Bronchial epithelial cell (primary cell): ENCODE measurements around the gene ZBTB16. TPM values are rescaled to one million over a fixed set of nuclear protein-coding genes. Genes with fewer than 3 reads are reported as not detected.
A peak's percentile ranks its signal among the peaks of the same experiment; 100 is the strongest.

Source experiments
- DNase-seq: peaks from one replicate; pipeline ENCODE4 v3.0.0-alpha.2; 2010; ENCODE audit warnings: low read depth
- FAIRE-seq: peaks from 2 replicates; lab custom pipeline; 2011; peaks lifted over from hg19 to GRCh38; lab: Jason Lieb, UNC
- H3K27me3 ChIP-seq: 2 replicates; pipeline ENCODE4 v1.5.1; 2011; ENCODE audit warnings: low read length; ENCODE audit not compliant: control insufficient read depth, insufficient read depth
- H3K36me3 ChIP-seq: 2 replicates; pipeline ENCODE4 v1.5.1; 2011; ENCODE audit warnings: low read length; ENCODE audit not compliant: control insufficient read depth, insufficient read depth
- H3K4me3 ChIP-seq: 2 replicates; pipeline ENCODE4 v1.5.1; 2011; ENCODE audit warnings: mild to moderate bottlenecking, low read depth, low read length, control low read depth
- total RNA-seq: library from RNA; depleted of rRNA; stranded (reverse); fragments of >200 nt; gene quantifications from 2 replicates; pipeline ENCODE4 v1.2.1, GENCODE V29; 2014
- TF ChIP-seq, protein P1 (sequence below): IDR thresholded peaks from 2 replicates; pipeline ENCODE4 v1.5.1; 2011; ENCODE audit warnings: mild to moderate bottlenecking, moderate library complexity, low read length, control low read depth, inconsistent platforms; ENCODE audit not compliant: insufficient read depth, severe bottlenecking

ZBTB16 gene
- total RNA-seq, 1 donor from 2014 or later = 3.2 TPM

GRCh38 chr11:114219559-114220349 lies 160.2 kb downstream of the ZBTB16 start:
- Histone ChIP-seq H3K36me3 (no peaks in the 10 kb centered on the region), H3K27me3 (no peaks in the 10 kb centered on the region), H3K4me3 (no peak overlapping the region)
- FAIRE-seq (no peak), DNase-seq (no peak)
- TF ChIP-seq, protein P1, sequence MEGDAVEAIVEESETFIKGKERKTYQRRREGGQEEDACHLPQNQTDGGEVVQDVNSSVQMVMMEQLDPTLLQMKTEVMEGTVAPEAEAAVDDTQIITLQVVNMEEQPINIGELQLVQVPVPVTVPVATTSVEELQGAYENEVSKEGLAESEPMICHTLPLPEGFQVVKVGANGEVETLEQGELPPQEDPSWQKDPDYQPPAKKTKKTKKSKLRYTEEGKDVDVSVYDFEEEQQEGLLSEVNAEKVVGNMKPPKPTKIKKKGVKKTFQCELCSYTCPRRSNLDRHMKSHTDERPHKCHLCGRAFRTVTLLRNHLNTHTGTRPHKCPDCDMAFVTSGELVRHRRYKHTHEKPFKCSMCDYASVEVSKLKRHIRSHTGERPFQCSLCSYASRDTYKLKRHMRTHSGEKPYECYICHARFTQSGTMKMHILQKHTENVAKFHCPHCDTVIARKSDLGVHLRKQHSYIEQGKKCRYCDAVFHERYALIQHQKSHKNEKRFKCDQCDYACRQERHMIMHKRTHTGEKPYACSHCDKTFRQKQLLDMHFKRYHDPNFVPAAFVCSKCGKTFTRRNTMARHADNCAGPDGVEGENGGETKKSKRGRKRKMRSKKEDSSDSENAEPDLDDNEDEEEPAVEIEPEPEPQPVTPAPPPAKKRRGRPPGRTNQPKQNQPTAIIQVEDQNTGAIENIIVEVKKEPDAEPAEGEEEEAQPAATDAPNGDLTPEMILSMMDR = no peak

DNA sequence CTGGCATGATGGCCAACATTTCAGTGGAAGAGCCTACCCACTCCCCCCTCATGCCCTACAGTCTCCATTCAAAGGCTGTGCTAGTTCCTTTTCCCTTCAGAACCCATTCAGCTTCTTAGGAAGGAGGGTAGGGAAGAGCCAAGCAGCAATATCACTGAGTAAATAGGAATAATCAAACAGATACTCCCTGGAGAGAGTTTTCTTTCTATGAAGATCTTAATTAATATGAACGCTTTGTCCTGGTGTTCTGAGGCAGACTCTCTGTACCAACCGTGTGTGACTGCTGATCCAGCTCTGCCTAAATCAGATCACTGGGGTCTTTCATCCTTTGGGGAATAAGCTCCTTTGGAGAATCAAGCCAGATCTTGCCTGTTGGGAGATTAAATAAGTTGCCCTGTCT lies 161.5 kb downstream of the ZBTB16 start:
- TF ChIP-seq, protein P1 = no peak
- no peaks in the 10 kb centered on the region for H3K36me3 ChIP-seq
- no peak for DNase-seq
- H3K27me3 ChIP-seq = no peaks in the 10 kb centered on the region
- FAIRE-seq = no peak
- H3K4me3 ChIP-seq = no peak overlapping the region

DNA sequence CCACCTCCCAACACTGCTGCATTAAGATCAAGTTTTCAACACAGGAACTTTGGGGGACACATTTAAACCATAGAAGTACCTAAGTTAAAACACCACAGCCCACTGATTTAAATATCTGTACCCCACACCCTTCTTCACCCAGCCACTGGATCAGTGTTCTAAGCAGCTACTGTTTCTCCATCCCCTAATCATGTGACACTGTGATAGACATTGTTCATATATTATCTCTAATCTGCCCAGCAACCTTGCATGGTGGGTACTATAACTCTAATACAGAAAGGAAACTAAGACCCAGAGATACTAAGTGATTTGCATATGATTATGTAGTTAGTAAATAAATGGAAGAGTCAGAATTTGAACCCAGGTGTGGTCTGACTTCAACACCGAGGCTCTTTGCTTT lies 166.2 kb downstream of the ZBTB16 start:
- Histone ChIP-seq H3K36me3 (no peaks in the 10 kb centered on the region), H3K27me3 (no peaks in the 10 kb centered on the region), H3K4me3 (no peak overlapping the region)
- DNase-seq (no peak), FAIRE-seq (no peak)
- TF ChIP-seq, protein P1 = no peak

DNA sequence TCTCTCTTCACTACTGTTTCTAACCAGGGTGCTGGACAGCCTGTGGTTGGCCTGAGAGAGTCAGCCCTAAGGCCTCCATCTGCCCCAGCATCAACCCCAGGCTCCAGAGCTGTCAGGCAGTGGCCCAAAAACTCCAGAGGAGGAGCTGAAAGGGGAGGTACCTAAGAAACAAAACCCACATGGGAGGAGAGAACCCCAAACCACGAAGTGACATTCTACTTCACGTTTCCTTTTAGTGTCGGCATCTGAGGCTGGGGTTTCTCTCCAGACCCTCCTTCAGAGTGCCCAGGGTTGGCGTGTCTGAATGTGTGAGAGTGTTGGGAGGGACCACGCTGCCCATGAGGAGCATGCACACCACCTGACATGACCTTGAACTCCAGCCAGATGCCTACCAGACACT lies 166.8 kb downstream of the ZBTB16 start:
- TF ChIP-seq, protein P1 = no peak
- DNase-seq (no peak), FAIRE-seq (peak; percentile 60)
- no peak overlapping the region for H3K4me3 ChIP-seq
- no peaks in the 10 kb centered on the region for H3K27me3 ChIP-seq
- H3K36me3 ChIP-seq = no peaks in the 10 kb centered on the region

DNA sequence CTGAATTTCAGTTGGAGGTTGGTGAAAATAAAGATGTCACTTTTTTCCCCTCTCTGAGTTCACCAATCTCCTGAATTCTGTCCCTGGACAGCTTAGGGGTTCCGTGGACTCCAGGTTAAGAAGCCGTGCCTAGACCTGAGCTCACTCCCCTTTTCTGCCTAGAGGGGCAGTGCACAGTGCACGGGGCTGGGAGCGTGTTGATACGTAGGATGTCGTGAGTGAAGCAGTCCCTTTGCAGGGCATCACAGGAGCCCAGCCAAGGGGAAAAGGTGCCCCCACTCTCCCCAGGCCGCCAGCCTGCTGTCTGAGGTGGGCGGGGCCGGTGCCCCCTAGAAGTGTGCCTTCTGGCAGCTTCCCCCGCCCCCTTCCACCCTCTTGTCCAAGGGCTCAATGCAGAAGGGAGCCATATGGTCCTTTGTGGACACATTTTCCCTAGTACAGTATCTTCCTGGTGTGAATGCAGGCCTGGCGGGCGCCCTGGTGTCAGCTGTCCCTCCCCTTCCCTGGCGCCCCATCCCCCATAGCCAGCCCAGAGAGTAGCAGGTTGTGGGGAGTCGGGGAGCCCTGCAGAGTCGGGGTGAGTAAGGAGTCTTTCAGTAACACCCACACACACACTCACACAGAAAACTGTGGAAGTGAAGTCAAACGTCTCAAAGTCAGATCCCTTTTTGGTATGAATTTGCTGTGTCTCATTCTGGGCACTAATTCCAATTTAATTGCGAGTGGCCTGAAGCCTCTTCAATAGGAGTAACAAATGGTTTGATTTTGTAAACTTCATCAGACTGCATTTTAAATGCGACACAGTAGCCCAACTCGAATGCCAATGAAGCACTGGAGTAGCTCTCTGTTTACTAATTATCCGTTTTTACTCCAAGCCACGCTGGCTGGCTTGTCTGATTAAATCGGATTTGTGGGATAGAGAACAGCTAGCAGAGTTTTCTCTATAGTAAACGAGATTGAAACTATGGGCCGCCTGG lies 169.2 kb downstream of the ZBTB16 start:
- Histone ChIP-seq H3K36me3 (no peaks in the 10 kb centered on the region), H3K4me3 (no peak overlapping the region), H3K27me3 (no peaks in the 10 kb centered on the region)
- DNase-seq = no peak
- no peak for FAIRE-seq
- TF ChIP-seq, protein P1 = no peak
